SIG-M5 treated with dmso at 0.1 percent for 504 hours (cell line): ENCODE results near the gene BTN2A1.

ENCODE experiments used
- DNase-seq: peaks from one replicate; lab custom pipeline; 2025; ENCODE audit not compliant: unreplicated experiment; lab: John Stamatoyannopoulos, UW

Gene BTN2A1

GRCh38 chr6:26464416-26465131 lies 6.8 kb downstream of the BTN2A1 start:
- DNase-seq, result no peak

- no peak for DNase-seq
These were observed 8.0 kb downstream of the BTN2A1 start for GRCh38 chr6:26465776-26466175.

GRCh38 chr6:26468829-26469228 lies 11.1 kb downstream of the BTN2A1 start:
- DNase-seq, result no peak

- DNase-seq, result no peak
These were observed 12.9 kb downstream of the BTN2A1 start for GRCh38 chr6:26470643-26471042.

- no peak for DNase-seq
These were observed 14.2 kb downstream of the BTN2A1 start for GRCh38 chr6:26471970-26472369.

- no peak for DNase-seq
These were observed 15.0 kb downstream of the BTN2A1 start for GRCh38 chr6:26472549-26473290.

GRCh38 chr6:26473429-26473757 lies 15.6 kb downstream of the BTN2A1 start:
- DNase-seq, result no peak

GRCh38 chr6:26473758-26474438 lies 16.1 kb downstream of the BTN2A1 start:
- DNase-seq, result peak; percentile 95

GRCh38 chr6:26474439-26474881 lies 16.7 kb downstream of the BTN2A1 start:
- no peak for DNase-seq

- DNase-seq, result no peak
These were observed 18.3 kb downstream of the BTN2A1 start for GRCh38 chr6:26475823-26476729.

GRCh38 chr6:26476896-26477295 lies 19.1 kb downstream of the BTN2A1 start:
- DNase-seq, result peak; percentile 74

GRCh38 chr6:26477426-26477825 lies 19.7 kb downstream of the BTN2A1 start:
- no peak for DNase-seq

GRCh38 chr6:26478100-26478984 lies 20.6 kb downstream of the BTN2A1 start:
- no peak for DNase-seq

GRCh38 chr6:26478985-26479278 lies 21.2 kb downstream of the BTN2A1 start:
- DNase-seq, result peak; percentile 62

- no peak for DNase-seq
These were observed 24.6 kb downstream of the BTN2A1 start for GRCh38 chr6:26482338-26482737.

GRCh38 chr6:26483727-26484126 lies 26.0 kb downstream of the BTN2A1 start:
- DNase-seq, result no peak

- DNase-seq, result no peak
These were observed 26.4 kb downstream of the BTN2A1 start for GRCh38 chr6:26484161-26484560.

- DNase-seq, result no peak
These were observed 27.5 kb downstream of the BTN2A1 start for GRCh38 chr6:26485112-26485780.

GRCh38 chr6:26486358-26486757 lies 28.6 kb downstream of the BTN2A1 start:
- no peak for DNase-seq

- DNase-seq, result no peak
These were observed 29.7 kb downstream of the BTN2A1 start for GRCh38 chr6:26487466-26487865.
